ENCODE data around the gene TSC2. TPM values are rescaled to one million over a fixed set of nuclear protein-coding genes. Genes with fewer than 3 reads are reported as not detected.

TSC2 gene
- polyA plus RNA-seq, 3 donors, result 11.7 to 95.1 (median 20.8) TPM

GRCh38 chr16:2035431-2036199, 12.2 kb upstream of the TSC2 start:
- Histone ChIP-seq H3K27ac (ENCODE audit: low read depth in 1 of 2, low read length in 2 of 2) (no peak overlapping the region), H3K36me3 (replicated peaks in 1 of 2; ENCODE audit: control insufficient read depth in 1 of 2, insufficient read depth in 2 of 2, low read length in 2 of 2) (no peaks in the 10 kb centered on the region), H2AFZ (ENCODE audit: insufficient read depth, low read depth, low read length, poor library complexity, severe bottlenecking) (no peak overlapping the region), H3K9me3 (replicated peaks in 1 of 2; ENCODE audit: control insufficient read depth in 1 of 2, insufficient read depth in 1 of 2, low read length in 2 of 2) (no peaks in the 10 kb centered on the region), H3K9ac (ENCODE audit: insufficient read depth, low read length, poor library complexity, severe bottlenecking) (no peak overlapping the region), H3K79me2 (ENCODE audit: insufficient read depth, low read length) (no peaks in the 10 kb centered on the region), H3K27me3 (ENCODE audit: control insufficient read depth in 2 of 2, insufficient read depth in 2 of 2, low read length in 2 of 2) (peaks cover 0 to 4% of the 10 kb centered on the region in 2 donors), H3K4me3 (replicated peaks in 1 of 3; ENCODE audit: low read depth in 2 of 3, low read length in 3 of 3) (no peak overlapping the region), H3K4me1 (ENCODE audit: control insufficient read depth in 1 of 2, insufficient read depth in 2 of 2, low read length in 2 of 2) (peaks cover 16 to 17% of the 10 kb centered on the region in 2 donors), H3K4me2 (replicated peaks; ENCODE audit: extremely low read depth, low read length, poor library complexity, severe bottlenecking) (no peak overlapping the region), H4K20me1 (ENCODE audit: insufficient read depth, low read length) (no peaks in the 10 kb centered on the region)
- DNase-seq, result no peak
- WGBS (ENCODE audit: insufficient coverage), result 95% methylated on average over 32 of the region's 34 CpGs
- Mint-ChIP-seq H3K4me1 (peaks cover 13% of the 10 kb centered on the region), H3K27ac (no peak overlapping the region), H3K27me3 (ENCODE audit: low read depth in 3 of 3) (peaks cover 0 to 26% (median 9%) of the 10 kb centered on the region in 3 donors), H3K36me3 (no peaks in the 10 kb centered on the region), H3K9me3 (no peaks in the 10 kb centered on the region), H3K4me3 (no peak overlapping the region)
- intact Hi-C loops (cut with micrococcal nuclease), result no loop called here
- TF ChIP-seq, protein P1, sequence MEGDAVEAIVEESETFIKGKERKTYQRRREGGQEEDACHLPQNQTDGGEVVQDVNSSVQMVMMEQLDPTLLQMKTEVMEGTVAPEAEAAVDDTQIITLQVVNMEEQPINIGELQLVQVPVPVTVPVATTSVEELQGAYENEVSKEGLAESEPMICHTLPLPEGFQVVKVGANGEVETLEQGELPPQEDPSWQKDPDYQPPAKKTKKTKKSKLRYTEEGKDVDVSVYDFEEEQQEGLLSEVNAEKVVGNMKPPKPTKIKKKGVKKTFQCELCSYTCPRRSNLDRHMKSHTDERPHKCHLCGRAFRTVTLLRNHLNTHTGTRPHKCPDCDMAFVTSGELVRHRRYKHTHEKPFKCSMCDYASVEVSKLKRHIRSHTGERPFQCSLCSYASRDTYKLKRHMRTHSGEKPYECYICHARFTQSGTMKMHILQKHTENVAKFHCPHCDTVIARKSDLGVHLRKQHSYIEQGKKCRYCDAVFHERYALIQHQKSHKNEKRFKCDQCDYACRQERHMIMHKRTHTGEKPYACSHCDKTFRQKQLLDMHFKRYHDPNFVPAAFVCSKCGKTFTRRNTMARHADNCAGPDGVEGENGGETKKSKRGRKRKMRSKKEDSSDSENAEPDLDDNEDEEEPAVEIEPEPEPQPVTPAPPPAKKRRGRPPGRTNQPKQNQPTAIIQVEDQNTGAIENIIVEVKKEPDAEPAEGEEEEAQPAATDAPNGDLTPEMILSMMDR (IDR thresholded peaks at IDR 0.05), result no peak

DNA sequence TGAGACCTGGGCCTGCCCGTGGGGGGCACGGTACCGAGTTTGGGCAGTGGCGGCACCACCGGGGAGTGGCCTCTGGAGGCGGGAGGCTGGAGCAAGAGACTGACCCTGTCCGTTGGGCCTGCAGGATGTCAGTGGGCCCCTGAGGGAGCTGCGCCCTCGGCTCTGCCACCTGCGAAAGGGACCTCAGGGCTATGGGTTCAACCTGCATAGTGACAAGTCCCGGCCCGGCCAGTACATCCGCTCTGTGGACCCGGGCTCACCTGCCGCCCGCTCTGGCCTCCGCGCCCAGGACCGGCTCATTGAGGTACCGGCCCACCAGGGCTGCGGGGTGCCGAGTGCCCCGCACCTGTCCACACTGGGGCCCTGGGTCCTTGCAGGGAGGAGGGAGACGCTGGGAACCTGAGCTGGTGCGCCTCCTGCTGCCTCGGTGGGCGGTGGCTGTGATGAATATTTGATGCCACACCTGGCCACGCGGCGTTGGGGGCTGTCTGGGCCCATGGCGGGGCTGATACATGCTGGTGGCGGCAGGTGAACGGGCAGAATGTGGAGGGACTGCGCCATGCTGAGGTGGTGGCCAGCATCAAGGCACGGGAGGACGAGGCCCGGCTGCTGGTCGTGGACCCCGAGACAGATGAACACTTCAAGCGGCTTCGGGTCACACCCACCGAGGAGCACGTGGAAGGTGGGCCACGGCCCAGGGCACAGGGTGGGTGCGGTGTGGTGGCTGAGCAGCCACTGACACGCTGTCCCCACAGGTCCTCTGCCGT, 11.4 kb upstream of the TSC2 start:
- no peaks in the 10 kb centered on the region for H4K20me1 ChIP-seq (ENCODE audit: insufficient read depth, low read length)
- no peak overlapping the region for H3K4me2 ChIP-seq (replicated peaks; ENCODE audit: extremely low read depth, low read length, poor library complexity, severe bottlenecking)
- 97% methylated on average over 43 of the region's 47 CpGs for WGBS (ENCODE audit: insufficient coverage)
- H3K4me3 Mint-ChIP-seq, result no peak overlapping the region
- peaks cover 16 to 17% of the 10 kb centered on the region in 2 donors for H3K4me1 ChIP-seq (ENCODE audit: control insufficient read depth in 1 of 2, insufficient read depth in 2 of 2, low read length in 2 of 2)
- no peak overlapping the region for H3K27ac ChIP-seq (ENCODE audit: low read depth in 1 of 2, low read length in 2 of 2)
- DNase-seq, result no peak
- no peaks in the 10 kb centered on the region for H3K36me3 ChIP-seq (replicated peaks in 1 of 2; ENCODE audit: control insufficient read depth in 1 of 2, insufficient read depth in 2 of 2, low read length in 2 of 2)
- no peak overlapping the region for H3K4me3 ChIP-seq (replicated peaks in 1 of 3; ENCODE audit: low read depth in 2 of 3, low read length in 3 of 3)
- H3K4me1 Mint-ChIP-seq, result peaks cover 13% of the 10 kb centered on the region
- H3K9me3 ChIP-seq (replicated peaks in 1 of 2; ENCODE audit: control insufficient read depth in 1 of 2, insufficient read depth in 1 of 2, low read length in 2 of 2), result no peaks in the 10 kb centered on the region
- no peaks in the 10 kb centered on the region for H3K9me3 Mint-ChIP-seq
- H2AFZ ChIP-seq (ENCODE audit: insufficient read depth, low read depth, low read length, poor library complexity, severe bottlenecking), result no peak overlapping the region
- H3K27ac Mint-ChIP-seq, result no peak overlapping the region
- H3K36me3 Mint-ChIP-seq, result no peaks in the 10 kb centered on the region
- TF ChIP-seq, protein P1 (IDR thresholded peaks at IDR 0.05), result no peak
- H3K27me3 Mint-ChIP-seq (ENCODE audit: low read depth in 3 of 3), result peaks cover 0 to 25% (median 9%) of the 10 kb centered on the region in 3 donors
- no peaks in the 10 kb centered on the region for H3K79me2 ChIP-seq (ENCODE audit: insufficient read depth, low read length)
- peaks cover 0 to 4% of the 10 kb centered on the region in 2 donors for H3K27me3 ChIP-seq (ENCODE audit: control insufficient read depth in 2 of 2, insufficient read depth in 2 of 2, low read length in 2 of 2)
- intact Hi-C loops (cut with micrococcal nuclease), result no loop called here
- H3K9ac ChIP-seq (ENCODE audit: insufficient read depth, low read length, poor library complexity, severe bottlenecking), result no peak overlapping the region

Measured in CD14-positive monocyte (primary cell).